ENCODE results near the gene TAPT1. TPM values are rescaled to one million over a fixed set of nuclear protein-coding genes. Genes with fewer than 3 reads are reported as not detected.

Gene TAPT1
- total and polyA plus RNA-seq, 7 experiments from 2014 or later: 28.8 to 82.5 (median 58.4) TPM

GRCh38 chr4:16140879-16141249 is 85.4 kb downstream of the TAPT1 start:
- H3K9me3 Mint-ChIP-seq: peaks cover 8 to 56% (median 21%) of the 10 kb centered on the region in 11 donors
- intact Hi-C loops (cut with micrococcal nuclease): no loop called here
- ChIA-PET POLR2A (no interaction called here), CTCF (interaction anchor here (0.5 kb wide), 1 partner anchor 268 kb away, joined by 3 read pairs; no protein-coding TSS in a partner anchor)
- Histone ChIP-seq H3K4me1 (ENCODE audit: control insufficient read depth in 2 of 2, insufficient read depth in 2 of 2, low read length in 2 of 2) (no peaks in the 10 kb centered on the region), H3K36me3 (ENCODE audit: control insufficient read depth in 2 of 3, insufficient read depth in 3 of 3, low read length in 3 of 3) (no peaks in the 10 kb centered on the region), H3K9me3 (ENCODE audit: control insufficient read depth in 2 of 3, low read length in 3 of 3) (peaks cover 0 to 14% (median 0%) of the 10 kb centered on the region in 3 experiments), H3K27me3 (ENCODE audit: control insufficient read depth in 2 of 2, insufficient read depth in 2 of 2, low read length in 2 of 2) (no peaks in the 10 kb centered on the region), H3K27ac (ENCODE audit: low read depth, low read length) (no peak overlapping the region), H3K4me3 (ENCODE audit: low read length) (no peak overlapping the region)
- no peak for ATAC-seq
- peaks cover 0 to 26% (median 4%) of the 10 kb centered on the region in 5 donors for H3K27me3 Mint-ChIP-seq
- H3K36me3 Mint-ChIP-seq: peaks cover 0 to 23% (median 2%) of the 10 kb centered on the region in 5 donors
- H3K4me3 Mint-ChIP-seq: no peak overlapping the region
- no peak for DNase-seq
- H3K27ac Mint-ChIP-seq: no peak overlapping the region
- H3K4me1 Mint-ChIP-seq: no peaks in the 10 kb centered on the region

GRCh38 chr4:16140231-16140878 is 85.9 kb downstream of the TAPT1 start:
- Histone ChIP-seq H3K27me3 (ENCODE audit: control insufficient read depth in 2 of 2, insufficient read depth in 2 of 2, low read length in 2 of 2) (no peaks in the 10 kb centered on the region), H3K4me1 (ENCODE audit: control insufficient read depth in 2 of 2, insufficient read depth in 2 of 2, low read length in 2 of 2) (no peaks in the 10 kb centered on the region), H3K36me3 (ENCODE audit: control insufficient read depth in 2 of 3, insufficient read depth in 3 of 3, low read length in 3 of 3) (no peaks in the 10 kb centered on the region), H3K27ac (ENCODE audit: low read depth, low read length) (no peak overlapping the region), H3K4me3 (ENCODE audit: low read length) (no peak overlapping the region), H3K9me3 (ENCODE audit: control insufficient read depth in 2 of 3, low read length in 3 of 3) (peaks cover 0 to 14% (median 0%) of the 10 kb centered on the region in 3 experiments)
- intact Hi-C loops (cut with micrococcal nuclease): no loop called here
- ChIA-PET CTCF (interaction anchor here (0.5 kb wide), 1 partner anchor 268 kb away, joined by 3 read pairs; no protein-coding TSS in a partner anchor), POLR2A (no interaction called here)
- peaks cover 0 to 28% (median 4%) of the 10 kb centered on the region in 5 donors for H3K27me3 Mint-ChIP-seq
- peaks cover 0 to 21% (median 0%) of the 10 kb centered on the region in 5 donors for H3K36me3 Mint-ChIP-seq
- H3K4me1 Mint-ChIP-seq: no peaks in the 10 kb centered on the region
- peaks cover 7 to 56% (median 17%) of the 10 kb centered on the region in 11 donors for H3K9me3 Mint-ChIP-seq
- DNase-seq: no peak
- H3K27ac Mint-ChIP-seq: no peak overlapping the region
- ATAC-seq: no peak
- no peak overlapping the region for H3K4me3 Mint-ChIP-seq

- Mint-ChIP-seq H3K4me3 (no peak overlapping the region), H3K27ac (no peak overlapping the region), H3K27me3 (peaks cover 0 to 28% (median 4%) of the 10 kb centered on the region in 5 donors), H3K4me1 (no peaks in the 10 kb centered on the region), H3K9me3 (peaks cover 4 to 52% (median 14%) of the 10 kb centered on the region in 11 donors), H3K36me3 (peaks cover 0 to 23% (median 0%) of the 10 kb centered on the region in 5 donors)
- intact Hi-C loops (cut with micrococcal nuclease): no loop called here
- DNase-seq (no peak), ATAC-seq (no peak)
- Histone ChIP-seq H3K36me3 (ENCODE audit: control insufficient read depth in 2 of 3, insufficient read depth in 3 of 3, low read length in 3 of 3) (no peaks in the 10 kb centered on the region), H3K4me3 (ENCODE audit: low read length) (no peak overlapping the region), H3K27ac (ENCODE audit: low read depth, low read length) (no peak overlapping the region), H3K4me1 (ENCODE audit: control insufficient read depth in 2 of 2, insufficient read depth in 2 of 2, low read length in 2 of 2) (no peaks in the 10 kb centered on the region), H3K27me3 (ENCODE audit: control insufficient read depth in 2 of 2, insufficient read depth in 2 of 2, low read length in 2 of 2) (no peaks in the 10 kb centered on the region), H3K9me3 (ENCODE audit: control insufficient read depth in 2 of 3, low read length in 3 of 3) (peaks cover 0 to 11% (median 0%) of the 10 kb centered on the region in 3 experiments)
- ChIA-PET POLR2A (no interaction called here), CTCF (no interaction called here)
Observed at GRCh38 chr4:16139066-16139945, 87.0 kb downstream of the TAPT1 start.

- no peaks in the 10 kb centered on the region for H3K4me1 Mint-ChIP-seq
- H3K4me1 ChIP-seq (ENCODE audit: control insufficient read depth in 2 of 2, insufficient read depth in 2 of 2, low read length in 2 of 2): no peaks in the 10 kb centered on the region
- H3K27ac ChIP-seq (ENCODE audit: low read depth, low read length): no peak overlapping the region
- ATAC-seq: no peak
- ChIA-PET POLR2A (no interaction called here), CTCF (no interaction called here)
- intact Hi-C loops (cut with micrococcal nuclease): no loop called here
- peaks cover 0 to 38% (median 7%) of the 10 kb centered on the region in 11 donors for H3K9me3 Mint-ChIP-seq
- no peak overlapping the region for H3K4me3 ChIP-seq (ENCODE audit: low read length)
- no peak overlapping the region for H3K4me3 Mint-ChIP-seq
- no peak for DNase-seq
- no peaks in the 10 kb centered on the region for H3K27me3 ChIP-seq (ENCODE audit: control insufficient read depth in 2 of 2, insufficient read depth in 2 of 2, low read length in 2 of 2)
- peaks cover 0 to 32% (median 5%) of the 10 kb centered on the region in 5 donors for H3K27me3 Mint-ChIP-seq
- no peaks in the 10 kb centered on the region for H3K36me3 ChIP-seq (ENCODE audit: control insufficient read depth in 2 of 3, insufficient read depth in 3 of 3, low read length in 3 of 3)
- no peak overlapping the region for H3K27ac Mint-ChIP-seq
- H3K9me3 ChIP-seq (ENCODE audit: control insufficient read depth in 2 of 3, low read length in 3 of 3): peaks cover 0 to 4% (median 0%) of the 10 kb centered on the region in 3 experiments
- peaks cover 0 to 19% (median 0%) of the 10 kb centered on the region in 5 donors for H3K36me3 Mint-ChIP-seq
Observed at GRCh38 chr4:16136827-16137226, 89.4 kb downstream of the TAPT1 start.

- H3K27me3 Mint-ChIP-seq: peaks cover 0 to 32% (median 5%) of the 10 kb centered on the region in 5 donors
Observed at GRCh38 chr4:16136311-16136710, 90.0 kb downstream of the TAPT1 start.

GRCh38 chr4:16133406-16133805 is 92.9 kb downstream of the TAPT1 start:
- intact Hi-C loops (cut with micrococcal nuclease): no loop called here
- H3K36me3 ChIP-seq (ENCODE audit: control insufficient read depth in 2 of 3, insufficient read depth in 3 of 3, low read length in 3 of 3): no peaks in the 10 kb centered on the region
- H3K4me3 Mint-ChIP-seq: no peak overlapping the region
- H3K9me3 Mint-ChIP-seq: peaks cover 0 to 18% (median 0%) of the 10 kb centered on the region in 11 donors
- no peaks in the 10 kb centered on the region for H3K4me1 ChIP-seq (ENCODE audit: control insufficient read depth in 2 of 2, insufficient read depth in 2 of 2, low read length in 2 of 2)
- H3K4me1 Mint-ChIP-seq: peaks cover 0 to 2% (median 0%) of the 10 kb centered on the region in 7 donors
- H3K36me3 Mint-ChIP-seq: peaks cover 0 to 6% (median 0%) of the 10 kb centered on the region in 5 donors
- H3K27ac ChIP-seq (ENCODE audit: low read depth, low read length): no peak overlapping the region
- ChIA-PET CTCF (interaction anchor here (0.7 kb wide), 1 partner anchor 10 kb away, joined by 3 read pairs; no protein-coding TSS in a partner anchor), POLR2A (interaction anchor here (0.6 kb wide), 1 partner anchor 87 kb away, joined by 4 read pairs; no protein-coding TSS in a partner anchor)
- no peaks in the 10 kb centered on the region for H3K27me3 ChIP-seq (ENCODE audit: control insufficient read depth in 2 of 2, insufficient read depth in 2 of 2, low read length in 2 of 2)
- no peaks in the 10 kb centered on the region for H3K9me3 ChIP-seq (ENCODE audit: control insufficient read depth in 2 of 3, low read length in 3 of 3)
- no peak overlapping the region for H3K4me3 ChIP-seq (ENCODE audit: low read length)
- no peak overlapping the region for H3K27ac Mint-ChIP-seq
- peaks cover 0 to 21% (median 4%) of the 10 kb centered on the region in 5 donors for H3K27me3 Mint-ChIP-seq
- ATAC-seq (no peak), DNase-seq (no peak)

More at GRCh38 chr4:16136311-16136710, 90.0 kb downstream of the TAPT1 start:
- H3K36me3 ChIP-seq (ENCODE audit: control insufficient read depth in 2 of 3, insufficient read depth in 3 of 3, low read length in 3 of 3): no peaks in the 10 kb centered on the region
- H3K9me3 ChIP-seq (ENCODE audit: control insufficient read depth in 2 of 3, low read length in 3 of 3): peaks cover 0 to 3% (median 0%) of the 10 kb centered on the region in 3 experiments
- no peak for ATAC-seq
- Mint-ChIP-seq H3K4me3 (no peak overlapping the region), H3K4me1 (no peaks in the 10 kb centered on the region), H3K9me3 (peaks cover 0 to 33% (median 6%) of the 10 kb centered on the region in 11 donors), H3K36me3 (peaks cover 0 to 19% (median 0%) of the 10 kb centered on the region in 5 donors), H3K27ac (no peak overlapping the region)
- H3K4me1 ChIP-seq (ENCODE audit: control insufficient read depth in 2 of 2, insufficient read depth in 2 of 2, low read length in 2 of 2): no peaks in the 10 kb centered on the region
- CTCF ChIA-PET: no interaction called here
- no peak for DNase-seq
- H3K27me3 ChIP-seq (ENCODE audit: control insufficient read depth in 2 of 2, insufficient read depth in 2 of 2, low read length in 2 of 2): no peaks in the 10 kb centered on the region
- POLR2A ChIA-PET: no interaction called here
- no peak overlapping the region for H3K27ac ChIP-seq (ENCODE audit: low read depth, low read length)
- intact Hi-C loops (cut with micrococcal nuclease): no loop called here
- no peak overlapping the region for H3K4me3 ChIP-seq (ENCODE audit: low read length)

Data from naive thymus-derived CD4-positive, alpha-beta T cell (primary cell).